ENCODE measurements around the gene ARHGEF28.

ARHGEF28 gene

DNA sequence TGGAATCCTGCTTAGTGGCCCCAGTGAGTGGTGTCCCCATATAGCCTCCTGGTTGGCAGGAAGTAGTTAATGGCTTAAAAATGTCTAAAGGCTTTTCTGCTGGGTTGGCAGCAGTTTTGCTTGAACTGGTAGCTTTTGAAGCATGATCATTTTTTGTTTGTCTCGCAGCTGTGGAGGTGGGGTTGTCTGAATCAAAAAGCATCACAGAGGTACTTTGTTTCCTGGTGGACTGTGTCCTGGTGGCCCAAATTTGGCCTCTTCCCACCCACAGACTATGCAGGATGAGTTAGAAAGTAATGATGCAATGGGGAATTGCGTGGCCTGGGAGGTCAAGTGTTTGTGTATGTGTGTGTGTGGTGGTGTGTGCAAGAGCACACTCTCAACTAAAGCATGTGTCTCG lies 322.7 kb downstream of the ARHGEF28 start:
- Mint-ChIP-seq H3K4me1 (no peaks in the 10 kb centered on the region), H3K9me3 (peaks cover 5 to 7% of the 10 kb centered on the region in 2 donors), H3K4me3 (no peak overlapping the region), H3K27me3 (peaks cover 10% of the 10 kb centered on the region), H3K27ac (peak overlapping the region in 1 of 2 donors; percentile 20)
- ATAC-seq (no peak), DNase-seq (no peak)

DNA sequence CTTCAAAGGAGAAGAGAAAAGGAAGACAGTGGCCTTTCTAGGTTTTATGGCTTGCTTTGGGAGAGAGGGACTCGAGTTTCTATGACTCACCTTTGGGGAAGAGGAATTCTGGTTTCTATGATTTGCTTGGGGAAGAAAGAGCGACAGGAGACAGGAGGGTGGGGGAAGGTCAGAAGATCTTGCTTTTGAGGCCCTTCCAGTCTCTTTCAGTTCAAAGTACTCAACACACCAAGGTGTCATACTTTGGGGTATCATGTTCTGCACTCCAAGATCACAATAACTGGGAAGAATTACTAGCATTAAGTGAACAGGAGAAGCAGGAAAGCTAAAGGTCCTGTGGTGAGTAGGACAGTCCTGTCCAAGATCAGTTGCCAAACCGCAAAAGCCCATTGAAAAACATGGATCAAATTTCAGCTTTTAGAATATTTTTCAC lies 324.5 kb downstream of the ARHGEF28 start:
- no peak for DNase-seq
- Mint-ChIP-seq H3K4me3 (no peak overlapping the region), H3K4me1 (no peaks in the 10 kb centered on the region)

DNA sequence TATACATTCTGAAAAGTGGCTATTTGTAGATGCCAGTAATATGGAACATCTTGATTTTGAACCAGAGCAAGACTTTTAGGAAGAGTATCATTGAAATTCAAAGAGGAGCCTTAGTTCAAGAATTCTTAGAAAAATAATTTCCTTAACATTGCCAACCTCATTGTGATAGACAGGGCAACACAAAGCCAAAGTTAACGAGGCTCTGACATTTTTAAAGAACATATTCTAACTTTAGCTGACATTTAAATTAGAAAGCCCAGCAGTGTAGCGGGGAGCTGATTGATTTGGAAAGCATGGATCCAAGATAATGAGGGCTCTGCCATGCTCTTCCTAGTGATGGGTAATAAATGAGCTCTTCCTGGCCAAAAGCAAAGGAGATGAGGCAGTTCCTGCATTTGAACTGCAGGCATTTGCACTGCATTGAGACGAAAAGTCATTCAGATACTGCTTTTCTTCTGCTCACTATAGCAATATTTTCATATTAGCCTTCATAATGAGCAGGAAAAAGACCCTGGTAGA lies 325.0 kb downstream of the ARHGEF28 start:
- no peaks in the 10 kb centered on the region for H3K4me1 Mint-ChIP-seq

More for the DNA sequence above, 324.5 kb downstream of the ARHGEF28 start:
- Mint-ChIP-seq H3K27ac (no peak overlapping the region), H3K9me3 (no peaks in the 10 kb centered on the region), H3K27me3 (peaks cover 10% of the 10 kb centered on the region)
- ATAC-seq = no peak

GRCh38 chr5:73952872-73953271 lies 326.9 kb downstream of the ARHGEF28 start:
- DNase-seq (no peak), ATAC-seq (no peak)
- H3K9me3 Mint-ChIP-seq = no peaks in the 10 kb centered on the region
- H3K4me3 Mint-ChIP-seq = no peak overlapping the region
- peaks cover 17% of the 10 kb centered on the region for H3K27me3 Mint-ChIP-seq
- no peaks in the 10 kb centered on the region for H3K4me1 Mint-ChIP-seq
- no peak overlapping the region for H3K27ac Mint-ChIP-seq

More for the DNA sequence above, 325.0 kb downstream of the ARHGEF28 start:
- Mint-ChIP-seq H3K9me3 (no peaks in the 10 kb centered on the region), H3K27me3 (peaks cover 10% of the 10 kb centered on the region), H3K4me3 (no peak overlapping the region), H3K27ac (no peak overlapping the region)
- no peak for DNase-seq
- ATAC-seq = no peak

GRCh38 chr5:73954381-73954780 lies 328.4 kb downstream of the ARHGEF28 start:
- ATAC-seq (no peak), DNase-seq (no peak)
- no peaks in the 10 kb centered on the region for H3K9me3 Mint-ChIP-seq
- H3K4me1 Mint-ChIP-seq = no peaks in the 10 kb centered on the region
- H3K27ac Mint-ChIP-seq = no peak overlapping the region
- no peak overlapping the region for H3K4me3 Mint-ChIP-seq
- H3K27me3 Mint-ChIP-seq = peaks cover 9% of the 10 kb centered on the region

- peaks cover 5% of the 10 kb centered on the region for H3K4me1 Mint-ChIP-seq
- no peak overlapping the region for H3K27ac Mint-ChIP-seq
- H3K4me3 Mint-ChIP-seq = no peak overlapping the region
- no peaks in the 10 kb centered on the region for H3K9me3 Mint-ChIP-seq
- DNase-seq (no peak), ATAC-seq (no peak)
- peaks cover 8% of the 10 kb centered on the region for H3K27me3 Mint-ChIP-seq
Measured at GRCh38 chr5:73955271-73955846, 329.4 kb downstream of the ARHGEF28 start.

DNA sequence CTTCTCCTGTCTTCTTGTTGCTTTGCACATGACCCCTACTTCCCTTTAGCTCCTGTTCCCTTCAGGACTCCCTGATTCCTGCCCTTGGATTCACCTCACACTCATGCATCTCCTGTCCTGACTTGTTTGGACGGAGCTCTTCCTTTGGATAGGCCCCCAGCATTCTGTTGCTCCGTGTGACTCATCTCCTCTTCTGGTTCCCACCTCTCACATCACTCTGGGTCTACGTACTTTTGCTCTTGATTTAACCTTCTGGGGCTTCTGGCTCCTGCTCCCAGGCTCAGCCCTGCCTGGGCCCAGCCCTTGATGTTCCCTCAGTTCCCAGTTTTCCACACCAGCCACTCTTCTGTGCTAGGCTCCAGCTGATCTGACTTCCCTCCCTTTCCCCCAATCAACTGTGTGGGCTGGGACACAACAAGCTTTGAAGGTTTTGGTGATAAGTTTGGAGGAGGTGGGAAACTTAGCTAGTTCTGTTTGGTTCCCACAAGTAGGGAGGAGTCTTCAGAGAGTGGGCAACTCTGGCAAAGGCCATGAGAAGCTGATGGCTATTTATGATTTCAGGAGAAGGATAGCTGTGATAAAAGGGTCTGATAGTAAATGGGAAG lies 331.5 kb downstream of the ARHGEF28 start:
- H3K4me1 Mint-ChIP-seq = peaks cover 5% of the 10 kb centered on the region
- H3K9me3 Mint-ChIP-seq = no peaks in the 10 kb centered on the region
- H3K4me3 Mint-ChIP-seq = no peak overlapping the region
- ATAC-seq (no peak), DNase-seq (no peak)
- H3K27ac Mint-ChIP-seq = no peak overlapping the region
- H3K27me3 Mint-ChIP-seq = peaks cover 8% of the 10 kb centered on the region

DNA sequence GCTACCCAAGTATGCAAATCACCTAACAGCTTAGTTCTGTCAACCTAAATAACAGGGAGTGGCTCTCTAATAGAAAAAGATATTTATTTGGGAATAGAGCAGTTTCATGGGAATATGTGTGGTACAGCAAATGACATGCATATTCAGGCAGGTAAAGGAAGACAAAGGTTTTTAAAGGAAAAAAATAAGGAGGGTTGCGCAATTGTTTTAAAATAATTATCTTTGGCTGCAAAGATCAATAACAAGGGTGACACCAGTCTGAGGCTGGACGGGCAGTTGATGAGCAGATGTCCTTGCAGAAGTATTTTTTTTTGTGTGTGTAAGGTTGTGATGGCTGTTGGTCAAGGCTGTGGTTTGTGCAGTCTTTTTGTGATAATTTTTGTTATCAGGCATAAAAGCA lies 332.0 kb downstream of the ARHGEF28 start:
- Mint-ChIP-seq H3K27me3 (peaks cover 8% of the 10 kb centered on the region), H3K4me3 (no peak overlapping the region), H3K4me1 (peaks cover 5% of the 10 kb centered on the region), H3K9me3 (no peaks in the 10 kb centered on the region), H3K27ac (no peak overlapping the region)
- no peak for DNase-seq
- no peak for ATAC-seq

DNA sequence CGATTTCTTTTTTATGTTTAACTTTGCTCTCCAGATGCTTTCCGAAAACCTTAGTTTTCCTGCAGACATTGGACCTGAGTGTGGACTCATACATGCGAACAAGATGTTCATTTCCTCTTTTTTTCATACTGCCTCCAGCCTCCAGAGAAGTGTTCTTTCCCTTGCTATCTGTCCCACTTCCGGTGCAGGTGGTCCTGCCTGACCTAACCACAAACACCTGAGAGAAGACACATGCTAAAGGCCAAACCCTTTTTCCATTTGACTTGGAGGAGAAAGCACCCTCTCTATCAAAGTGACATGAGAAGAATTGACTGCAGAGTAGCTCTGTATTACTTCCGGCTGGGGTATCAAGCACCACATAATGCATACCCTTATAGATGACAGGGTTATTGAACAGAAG lies 334.0 kb downstream of the ARHGEF28 start:
- ATAC-seq (peak; percentile 37), DNase-seq (peak in 1 of 2 donors; percentile 11)
- Mint-ChIP-seq H3K27me3 (peaks cover 8% of the 10 kb centered on the region), H3K27ac (no peak overlapping the region), H3K9me3 (no peaks in the 10 kb centered on the region), H3K4me1 (peaks cover 5% of the 10 kb centered on the region), H3K4me3 (no peak overlapping the region)

GRCh38 chr5:73960426-73960825 lies 334.4 kb downstream of the ARHGEF28 start:
- Mint-ChIP-seq H3K27ac (no peak overlapping the region), H3K27me3 (peaks cover 8% of the 10 kb centered on the region), H3K4me1 (peaks cover 5% of the 10 kb centered on the region), H3K4me3 (no peak overlapping the region), H3K9me3 (no peaks in the 10 kb centered on the region)
- DNase-seq (no peak), ATAC-seq (no peak)

GRCh38 chr5:73962801-73963425 lies 336.9 kb downstream of the ARHGEF28 start:
- Mint-ChIP-seq H3K4me1 (peaks cover 5% of the 10 kb centered on the region), H3K4me3 (no peak overlapping the region), H3K27ac (no peak overlapping the region), H3K9me3 (no peaks in the 10 kb centered on the region), H3K27me3 (peaks cover 1% of the 10 kb centered on the region)
- ATAC-seq = no peak
- no peak for DNase-seq

- ATAC-seq (no peak), DNase-seq (no peak)
- Mint-ChIP-seq H3K27me3 (peaks cover 5% of the 10 kb centered on the region), H3K9me3 (no peaks in the 10 kb centered on the region), H3K27ac (no peak overlapping the region), H3K4me3 (no peak overlapping the region), H3K4me1 (peaks cover 5% of the 10 kb centered on the region)
Measured at GRCh38 chr5:73964352-73964865, 338.4 kb downstream of the ARHGEF28 start.

- no peaks in the 10 kb centered on the region for H3K9me3 Mint-ChIP-seq
- H3K27ac Mint-ChIP-seq = no peak overlapping the region
- ATAC-seq (no peak), DNase-seq (no peak)
- H3K4me3 Mint-ChIP-seq = no peak overlapping the region
- no peaks in the 10 kb centered on the region for H3K4me1 Mint-ChIP-seq
- peaks cover 17% of the 10 kb centered on the region for H3K27me3 Mint-ChIP-seq
Measured at GRCh38 chr5:73966451-73966850, 340.5 kb downstream of the ARHGEF28 start.

DNA sequence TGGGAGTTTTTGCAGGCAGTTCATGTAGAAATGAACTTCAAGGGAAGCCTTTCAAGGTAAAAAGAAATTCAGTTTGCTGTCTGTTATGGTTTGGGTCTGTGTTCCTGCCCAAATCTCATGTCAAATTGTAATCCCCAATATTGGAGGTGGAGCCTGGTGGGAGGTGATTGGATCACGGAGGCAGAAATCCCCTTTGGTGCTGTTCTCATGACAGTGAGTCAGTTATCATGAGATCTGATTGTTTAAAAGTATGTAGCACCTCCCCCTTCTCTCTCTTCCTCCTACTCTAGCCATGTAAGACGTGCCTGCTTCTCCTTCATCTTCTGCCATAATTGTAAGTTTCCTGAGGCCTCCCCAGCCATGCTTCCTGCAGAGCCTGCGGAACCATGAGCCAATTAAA lies 341.4 kb downstream of the ARHGEF28 start:
- no peak for DNase-seq
- Mint-ChIP-seq H3K27me3 (peaks cover 17% of the 10 kb centered on the region), H3K4me1 (no peaks in the 10 kb centered on the region), H3K4me3 (no peak overlapping the region), H3K9me3 (no peaks in the 10 kb centered on the region), H3K27ac (peak overlapping the region in 1 of 2 donors; percentile 57)
- ATAC-seq = no peak

GRCh38 chr5:73968246-73968645 lies 342.2 kb downstream of the ARHGEF28 start:
- no peaks in the 10 kb centered on the region for H3K4me1 Mint-ChIP-seq
- DNase-seq = no peak
- no peak for ATAC-seq
- no peak overlapping the region for H3K4me3 Mint-ChIP-seq
- H3K27ac Mint-ChIP-seq = no peak overlapping the region
- H3K27me3 Mint-ChIP-seq = peaks cover 17% of the 10 kb centered on the region
- no peaks in the 10 kb centered on the region for H3K9me3 Mint-ChIP-seq

DNA sequence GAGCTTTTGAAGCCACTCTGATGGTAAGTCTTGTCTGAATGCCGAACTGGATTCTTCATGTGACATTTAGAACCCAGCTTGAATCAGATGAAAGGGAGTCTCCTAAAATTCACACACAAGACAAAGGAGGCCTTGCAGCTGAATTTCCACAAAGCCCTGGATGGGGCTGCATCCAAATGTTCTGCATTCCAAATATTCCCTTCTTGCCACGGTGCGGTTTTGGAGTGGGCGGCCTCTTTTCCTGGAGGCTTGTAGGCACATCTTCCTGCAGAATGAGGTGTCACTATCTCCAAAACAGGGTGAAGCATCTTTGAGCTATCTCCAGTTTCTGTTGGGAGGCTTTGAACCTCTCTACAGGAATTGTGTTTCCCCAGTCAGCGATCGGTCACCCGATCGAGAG lies 342.7 kb downstream of the ARHGEF28 start:
- Mint-ChIP-seq H3K27ac (no peak overlapping the region), H3K9me3 (no peaks in the 10 kb centered on the region), H3K4me1 (no peaks in the 10 kb centered on the region), H3K4me3 (no peak overlapping the region), H3K27me3 (peaks cover 17% of the 10 kb centered on the region)
- ATAC-seq (no peak), DNase-seq (no peak)

All from stimulated activated naive CD8-positive, alpha-beta T cell treated with anti-CD3 and anti-CD28 coated beads, Interleukin-15, amount 100 ng/mL, for 72 hours (primary cell).